Renal cortex interstitium (tissue), 11 donors: ENCODE measurements around the gene WNT3. TPM values are rescaled to one million over a fixed set of nuclear protein-coding genes. Genes with fewer than 3 reads are reported as not detected.
"Not testable (repeated sequence)": the region's sequence is repeated elsewhere in the genome, so short reads cannot be mapped to it uniquely, and the experiment has no call there.

Experiments
- DNase-seq, 11 donors: peaks; one replicate each; pipeline ENCODE4 v3.0.0-alpha.2; 2013; ENCODE audit warnings: low read depth in 9 of 11, low spot score in 4 of 11; ENCODE audit errors: extremely low read depth in 1 of 11
- polyA plus RNA-seq, 3 donors: library from polyadenylated mRNA; unstranded; fragments of 120-200 nt; gene quantifications; one replicate each; pipeline ENCODE4 v1.2.1, GENCODE V29; 2013; ENCODE audit not compliant: insufficient read length in 3 of 3

WNT3 gene
- polyA plus RNA-seq, 3 donors: 1.8 to 2.1 (median 2.0) TPM

- DNase-seq: no peak
Observed at GRCh38 chr17:46771561-46772474, 46.7 kb downstream of the WNT3 start.

DNA sequence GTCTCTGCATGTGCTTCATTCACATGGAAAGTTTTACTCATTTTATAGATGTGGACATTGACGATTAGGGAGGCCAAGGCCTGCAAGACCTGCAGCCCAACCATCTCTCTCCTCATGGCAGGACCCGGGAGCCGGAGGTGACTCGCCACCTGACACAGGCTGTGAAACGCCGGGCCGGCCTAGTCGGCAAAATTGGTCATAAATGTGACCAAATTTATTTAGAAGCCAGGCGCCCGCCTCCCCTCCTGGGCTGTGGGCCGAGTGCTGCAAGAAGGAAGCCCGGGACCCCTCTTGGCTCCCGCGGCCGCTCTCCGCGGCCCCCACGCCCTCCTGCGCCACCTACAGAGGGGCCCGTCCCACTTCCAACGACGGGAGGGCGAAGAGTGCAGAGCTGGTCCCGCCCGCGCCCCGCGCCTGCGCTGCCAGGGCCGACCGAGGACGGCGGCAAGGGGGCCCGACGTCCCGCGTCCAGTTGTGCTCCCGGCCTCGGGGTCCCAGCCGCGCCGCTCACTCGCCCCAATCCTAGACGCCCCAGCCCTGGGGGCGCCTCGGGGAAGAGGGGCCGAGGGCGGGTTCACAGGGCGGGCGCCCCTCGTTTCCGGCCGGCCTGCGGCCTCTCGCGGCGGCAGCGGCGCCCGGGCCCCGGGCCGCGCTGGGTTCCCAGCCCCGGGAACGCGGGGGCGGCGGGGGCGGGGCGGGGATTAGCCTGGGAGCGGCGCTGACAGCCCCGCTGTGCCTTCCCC is 47.5 kb downstream of the WNT3 start:
- peak in 1 of 11 donors; percentile 32 for DNase-seq

GRCh38 chr17:46770439-46770817 is 48.1 kb downstream of the WNT3 start:
- no peak for DNase-seq

DNA sequence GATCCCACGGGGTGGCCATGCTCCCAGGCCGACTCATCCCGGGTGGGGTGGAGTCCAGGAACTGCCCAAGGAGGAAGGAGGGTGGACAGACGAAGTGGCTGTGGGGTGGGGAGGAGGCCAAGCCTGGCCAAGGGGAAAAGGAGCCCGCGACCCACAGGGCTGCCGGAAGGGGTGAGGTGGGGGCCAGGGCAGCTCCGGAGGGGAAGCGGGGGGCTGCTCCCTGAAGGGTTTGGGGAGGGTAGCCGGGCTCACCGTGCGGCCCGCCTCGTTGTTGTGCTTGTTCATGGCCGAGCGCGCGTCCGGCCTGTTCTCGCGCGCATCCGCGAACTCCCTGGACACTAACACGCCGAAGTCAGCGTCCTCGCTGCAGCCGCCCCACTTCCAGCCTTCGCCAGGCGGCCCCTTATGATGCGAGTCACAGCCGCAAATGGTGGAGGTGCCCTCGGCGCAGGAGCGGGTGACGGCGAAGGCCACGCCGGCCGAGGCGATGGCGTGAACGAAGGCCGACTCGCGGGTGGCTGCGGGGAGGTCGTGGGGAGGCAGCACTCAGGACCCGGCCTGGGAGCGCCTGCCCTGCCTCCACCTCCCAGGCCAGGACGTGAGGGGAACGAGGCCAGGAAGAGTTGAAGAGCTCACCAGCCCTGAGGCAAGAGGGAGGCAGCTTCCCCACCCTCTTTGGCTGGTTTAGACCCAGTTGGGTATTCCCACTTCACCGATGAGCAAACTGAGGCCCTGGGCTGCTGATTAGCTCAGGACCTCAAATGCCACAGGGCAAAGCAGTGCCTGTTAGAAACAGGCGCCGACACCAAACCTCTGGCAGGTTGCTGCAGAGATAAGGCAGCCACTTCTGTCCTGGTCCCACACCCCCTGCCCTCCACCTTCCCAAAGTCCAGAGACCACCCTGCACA is 48.7 kb downstream of the WNT3 start:
- no peak for DNase-seq

DNA sequence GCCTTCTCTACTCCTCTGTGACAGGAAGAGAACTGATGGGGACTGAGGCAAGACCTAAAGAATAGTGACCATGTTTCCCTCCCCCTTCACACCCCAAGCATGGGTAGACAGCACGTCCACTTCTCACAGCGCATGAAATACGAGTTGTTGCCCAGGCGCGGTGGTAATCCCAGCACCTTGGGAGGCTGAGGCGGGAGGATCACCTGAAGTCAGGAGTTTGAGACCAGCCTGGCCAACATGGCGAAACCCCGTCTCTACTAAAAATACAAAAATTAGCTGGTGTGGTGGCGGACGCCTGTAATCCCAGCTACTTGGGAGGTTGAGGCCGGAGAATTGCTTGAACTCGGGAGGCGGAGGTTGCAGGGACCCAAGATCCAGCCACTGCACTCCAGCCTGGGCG is 49.6 kb downstream of the WNT3 start:
- not testable (repeated sequence) for DNase-seq

- DNase-seq: no peak
Observed at GRCh38 chr17:46768540-46768870, 50.0 kb downstream of the WNT3 start.

- no peak for DNase-seq
Observed at GRCh38 chr17:46766493-46767491, 51.7 kb downstream of the WNT3 start.

- DNase-seq: no peak
Observed at GRCh38 chr17:46765453-46765852, 53.0 kb downstream of the WNT3 start.

GRCh38 chr17:46764709-46765401 is 53.6 kb downstream of the WNT3 start:
- no peak for DNase-seq

DNA sequence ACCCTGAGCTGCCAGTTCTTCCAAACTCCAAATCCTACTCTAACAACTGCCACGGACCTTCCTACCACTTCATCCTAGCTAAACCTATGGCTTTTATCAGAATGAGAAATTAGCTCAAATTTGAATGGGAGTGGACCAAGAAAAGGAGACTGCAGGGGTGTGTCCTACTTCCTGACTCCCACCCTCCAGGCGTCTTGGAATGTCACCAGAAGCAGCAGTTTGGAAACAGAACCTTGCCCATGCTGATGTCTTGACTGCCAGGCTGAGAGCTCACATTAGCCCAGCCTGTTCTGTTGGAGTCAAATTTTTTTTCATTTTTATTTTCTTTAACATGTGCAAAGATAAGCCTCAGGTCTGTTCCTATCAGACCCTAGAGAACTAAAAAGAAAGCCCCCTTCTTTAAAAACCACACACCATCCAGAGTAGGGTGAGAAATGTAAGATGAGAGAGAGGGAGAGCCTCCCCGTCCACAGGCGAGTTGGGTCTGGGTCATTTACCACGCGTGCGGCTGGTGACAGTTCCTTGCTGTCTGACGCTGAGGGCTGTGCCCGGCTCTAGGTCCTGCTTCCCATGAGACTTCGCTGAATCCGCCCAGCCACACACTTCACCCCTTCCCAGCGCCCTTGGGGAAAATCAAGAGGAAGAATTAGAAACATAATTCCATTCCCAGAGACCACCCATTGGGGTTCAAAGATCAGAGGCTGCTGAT is 54.3 kb downstream of the WNT3 start:
- DNase-seq: no peak

DNA sequence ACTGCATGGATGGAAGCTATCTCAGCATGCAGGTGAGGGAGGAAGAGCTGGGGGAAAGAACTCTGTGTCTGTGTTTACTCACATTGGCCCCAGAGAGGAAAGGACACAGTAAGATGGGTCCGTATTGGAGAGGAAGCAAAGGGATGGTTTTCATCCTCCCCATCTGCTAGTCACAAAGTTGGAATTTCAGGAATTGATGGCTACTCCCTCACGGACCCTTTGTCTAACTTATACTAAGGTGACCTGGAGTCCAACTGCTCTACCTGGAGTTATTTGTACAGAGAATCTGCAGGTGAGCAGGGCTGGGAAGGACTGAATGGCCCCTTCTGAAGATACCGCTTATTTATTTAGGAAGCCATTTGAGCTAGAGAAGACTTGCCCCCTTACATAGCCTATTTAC is 55.1 kb downstream of the WNT3 start:
- DNase-seq: no peak

DNA sequence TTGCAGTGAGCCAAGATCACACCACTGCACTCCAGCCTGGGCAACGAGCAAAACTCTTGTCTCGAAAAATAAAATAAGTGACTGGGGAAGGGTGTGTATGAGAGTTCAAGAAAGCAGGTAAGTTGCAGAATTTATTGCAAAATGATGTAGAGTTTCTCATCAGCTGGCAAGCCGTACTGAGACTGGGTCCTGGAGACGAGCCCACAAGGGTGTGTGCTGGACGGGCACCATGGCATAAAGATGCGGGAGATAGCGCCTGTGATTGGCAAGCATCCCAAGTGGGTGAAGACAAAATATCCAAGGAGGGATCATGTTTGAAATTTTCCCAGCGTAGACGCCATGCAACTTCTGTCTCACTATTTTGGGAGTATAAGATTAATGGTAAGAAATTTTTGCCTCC is 59.4 kb downstream of the WNT3 start:
- no peak for DNase-seq

DNA sequence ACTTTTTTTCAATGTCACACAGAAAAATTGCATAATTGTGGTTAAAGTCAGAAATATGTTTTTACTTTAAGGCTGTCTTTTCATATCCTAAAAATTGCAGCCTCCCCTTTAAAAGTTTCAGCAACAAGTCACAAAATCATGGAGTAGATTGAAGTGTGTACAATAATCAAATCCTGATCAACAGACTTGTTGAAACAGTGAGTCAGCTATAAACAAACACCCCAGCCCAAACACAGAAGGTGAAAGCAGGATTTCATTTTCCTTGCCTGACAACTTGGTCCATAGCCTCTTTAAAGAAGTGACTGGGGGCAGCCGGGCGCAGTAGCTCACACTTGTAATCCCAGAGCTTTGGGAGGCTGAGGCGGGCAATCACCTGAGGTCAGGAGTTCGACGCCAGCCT is 59.9 kb downstream of the WNT3 start:
- no peak for DNase-seq

GRCh38 chr17:46757588-46757987 is 60.9 kb downstream of the WNT3 start:
- not testable (repeated sequence) for DNase-seq

DNA sequence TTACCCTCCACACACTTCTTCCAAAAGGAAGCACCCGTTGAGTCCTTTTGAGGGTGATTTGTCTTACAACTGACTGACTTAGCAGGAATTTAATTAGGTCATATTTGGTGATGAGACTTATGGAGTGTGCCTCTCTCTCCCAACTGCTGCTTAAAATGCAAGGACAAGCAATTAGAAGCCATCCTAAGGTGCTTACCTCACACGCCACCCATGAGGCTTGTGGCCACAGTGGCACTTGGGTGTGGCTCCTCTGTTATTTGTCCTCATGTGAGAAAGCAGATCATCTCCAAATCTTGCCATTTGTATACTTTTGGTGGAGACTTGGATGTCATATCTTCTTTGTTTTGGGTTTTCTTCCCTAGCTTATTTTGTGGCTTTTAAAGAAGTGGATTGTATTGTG is 61.6 kb downstream of the WNT3 start:
- DNase-seq: no peak

DNA sequence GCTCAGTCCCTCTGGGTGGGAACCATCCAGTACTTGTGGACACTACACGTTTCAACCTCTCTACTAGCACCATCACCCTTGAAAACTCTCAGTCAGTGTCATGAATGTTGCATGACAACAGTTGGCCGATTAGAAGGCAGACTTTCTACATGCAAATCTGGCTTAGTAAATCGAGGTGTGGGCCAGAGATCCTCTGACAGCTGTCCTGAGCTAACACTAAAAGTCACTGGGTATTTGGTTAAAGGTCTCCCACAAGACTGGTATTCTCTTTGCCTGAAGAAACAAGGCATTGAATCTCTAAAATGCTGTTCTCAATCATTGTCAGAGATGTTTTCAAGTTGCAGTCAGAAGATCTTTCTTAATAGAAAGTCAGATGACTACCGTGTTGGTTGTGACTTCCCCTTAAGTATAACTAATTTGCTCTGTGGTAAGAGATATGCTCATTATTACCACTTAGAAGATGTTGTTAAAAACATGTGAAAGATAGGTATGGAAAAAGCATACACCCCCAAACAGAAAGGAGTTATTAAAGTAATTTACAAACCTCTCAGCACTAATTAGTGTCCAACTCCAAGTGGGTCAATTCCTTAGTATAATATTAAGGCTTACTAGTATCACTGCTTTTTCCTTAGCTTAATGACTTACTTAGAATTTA is 62.3 kb downstream of the WNT3 start:
- DNase-seq: no peak

GRCh38 chr17:46753776-46754175 is 64.7 kb downstream of the WNT3 start:
- DNase-seq: no peak
